ENCODE results near the gene IRF4.

IRF4 gene

GRCh38 chr6:344816-345340 is 46.7 kb upstream of the IRF4 start:
- TF ChIP-seq MAX (IDR thresholded peaks at IDR 0.05; ENCODE audit: low read depth, low read length): no peak
- TF ChIP-seq CTCF (IDR thresholded peaks at IDR 0.05; ENCODE audit: low read depth, low read length): no peak
- no peak for TF ChIP-seq MYC (IDR thresholded peaks at IDR 0.05; ENCODE audit: low read depth, low read length)
- TF ChIP-seq POLR2A (IDR thresholded peaks at IDR 0.05; ENCODE audit: extremely low read depth, insufficient read length): no peak
- no peak overlapping the region for H3K4me3 ChIP-seq (ENCODE audit: low read depth, low read length)
- no peak for DNase-seq (ENCODE audit: low read depth)

- H3K4me3 ChIP-seq (ENCODE audit: low read depth, low read length): no peak overlapping the region
- no peak for DNase-seq (ENCODE audit: low read depth)
- TF ChIP-seq POLR2A (IDR thresholded peaks at IDR 0.05; ENCODE audit: extremely low read depth, insufficient read length): no peak
- TF ChIP-seq MAX (IDR thresholded peaks at IDR 0.05; ENCODE audit: low read depth, low read length): no peak
- TF ChIP-seq CTCF (IDR thresholded peaks at IDR 0.05; ENCODE audit: low read depth, low read length): no peak
- no peak for TF ChIP-seq MYC (IDR thresholded peaks at IDR 0.05; ENCODE audit: low read depth, low read length)
Measured at GRCh38 chr6:345747-346385, 45.7 kb upstream of the IRF4 start.

GRCh38 chr6:346386-347030 is 45.0 kb upstream of the IRF4 start:
- TF ChIP-seq POLR2A (IDR thresholded peaks at IDR 0.05; ENCODE audit: extremely low read depth, insufficient read length) (no peak), CTCF (IDR thresholded peaks at IDR 0.05; ENCODE audit: low read depth, low read length) (no peak), MYC (IDR thresholded peaks at IDR 0.05; ENCODE audit: low read depth, low read length) (no peak), MAX (IDR thresholded peaks at IDR 0.05; ENCODE audit: low read depth, low read length) (no peak)
- H3K4me3 ChIP-seq (ENCODE audit: low read depth, low read length): no peak overlapping the region
- no peak for DNase-seq (ENCODE audit: low read depth)

GRCh38 chr6:347232-347631 is 44.3 kb upstream of the IRF4 start:
- TF ChIP-seq MAX (IDR thresholded peaks at IDR 0.05; ENCODE audit: low read depth, low read length) (no peak), CTCF (IDR thresholded peaks at IDR 0.05; ENCODE audit: low read depth, low read length) (no peak), MYC (IDR thresholded peaks at IDR 0.05; ENCODE audit: low read depth, low read length) (no peak), POLR2A (IDR thresholded peaks at IDR 0.05; ENCODE audit: extremely low read depth, insufficient read length) (no peak)
- no peak overlapping the region for H3K4me3 ChIP-seq (ENCODE audit: low read depth, low read length)
- no peak for DNase-seq (ENCODE audit: low read depth)

GRCh38 chr6:347951-348859 is 43.3 kb upstream of the IRF4 start:
- H3K4me3 ChIP-seq (ENCODE audit: low read depth, low read length): no peak overlapping the region
- no peak for TF ChIP-seq MAX (IDR thresholded peaks at IDR 0.05; ENCODE audit: low read depth, low read length)
- no peak for TF ChIP-seq MYC (IDR thresholded peaks at IDR 0.05; ENCODE audit: low read depth, low read length)
- no peak for TF ChIP-seq POLR2A (IDR thresholded peaks at IDR 0.05; ENCODE audit: extremely low read depth, insufficient read length)
- TF ChIP-seq CTCF (IDR thresholded peaks at IDR 0.05; ENCODE audit: low read depth, low read length): no peak
- DNase-seq (ENCODE audit: low read depth): no peak

Data from NB4 (cell line).